Liver (tissue), 9 donors: Measurements from ENCODE around the gene RBM6. TPM values are rescaled to one million over a fixed set of nuclear protein-coding genes. Genes with fewer than 3 reads are reported as not detected.

Source experiments
- DNase-seq: peaks from one replicate; pipeline ENCODE4 v3.0.0-alpha.2; 2017; ENCODE audit warnings: low spot score
- H3K27ac ChIP-seq, 2 donors: one replicate each; pipeline ENCODE4 v1.7.0; 2013; ENCODE audit warnings: inconsistent platforms in 2 of 2, low read length in 2 of 2, control low read depth in 1 of 2, low read depth in 1 of 2, mild to moderate bottlenecking in 1 of 2
- H3K27me3 ChIP-seq, 4 donors: one replicate each; pipeline versions ENCODE4 v1.6.1 to v1.7.0; 2013; ENCODE audit warnings: low read length in 3 of 4, inconsistent platforms in 1 of 4, mild to moderate bottlenecking in 1 of 4, moderate library complexity in 1 of 4; ENCODE audit not compliant: control insufficient read depth in 4 of 4, insufficient read depth in 4 of 4
- H3K36me3 ChIP-seq, 4 donors: one replicate each; pipeline versions ENCODE4 v1.6.1 to v1.7.0; 2013; ENCODE audit warnings: low read length in 3 of 4, mild to moderate bottlenecking in 3 of 4, low read depth in 1 of 4, moderate library complexity in 1 of 4; ENCODE audit not compliant: control insufficient read depth in 4 of 4, insufficient read depth in 3 of 4
- H3K4me1 ChIP-seq, 4 donors: one replicate each; pipeline versions ENCODE4 v1.6.1 to v1.7.0; 2013; ENCODE audit warnings: low read length in 3 of 4, mild to moderate bottlenecking in 3 of 4, moderate library complexity in 1 of 4; ENCODE audit not compliant: control insufficient read depth in 4 of 4, insufficient read depth in 4 of 4
- H3K4me3 ChIP-seq, 3 donors: one replicate each; pipeline versions ENCODE4 v1.6.1 to v1.7.0; 2013; ENCODE audit warnings: low read length in 3 of 3, control low read depth in 1 of 3, low read depth in 1 of 3, mild to moderate bottlenecking in 1 of 3
- H3K9ac ChIP-seq, 2 donors: one replicate each; pipeline ENCODE4 v1.7.0; 2013; ENCODE audit warnings: low read length in 2 of 2, mild to moderate bottlenecking in 2 of 2, moderate library complexity in 2 of 2, control low read depth in 1 of 2, low read depth in 1 of 2
- H3K9me3 ChIP-seq, 4 donors: one replicate each; pipeline versions ENCODE4 v1.6.1 to v1.7.0; 2013; ENCODE audit warnings: low read length in 3 of 4; ENCODE audit not compliant: control insufficient read depth in 4 of 4
- ATF3 ChIP-seq: IDR thresholded peaks from 2 replicates; pipeline ENCODE4 v1.6.1; 2016; ENCODE audit warnings: antibody characterized with exemption
- EGR1 ChIP-seq, 2 donors: IDR thresholded peaks; 2 replicates each; pipeline ENCODE4 v1.6.1; 2016 to 2018; ENCODE audit warnings: antibody characterized with exemption in 2 of 2, low read depth in 2 of 2
- FOXA1 ChIP-seq: IDR thresholded peaks from 2 replicates; pipeline ENCODE4 v1.6.1; 2016; ENCODE audit warnings: antibody characterized with exemption
- FOXA2 ChIP-seq: IDR thresholded peaks from 2 replicates; pipeline ENCODE4 v1.6.1; 2016; ENCODE audit warnings: antibody characterized with exemption
- GABPA ChIP-seq, 2 donors: IDR thresholded peaks in 1 of 2; conservative IDR thresholded peaks in 1 of 2; 2 replicates each; pipeline ENCODE4 v1.6.1; 2016; ENCODE audit warnings: antibody characterized with exemption in 2 of 2, mild to moderate bottlenecking in 1 of 2, moderate library complexity in 1 of 2
- HNF4A ChIP-seq, 2 donors: conservative IDR thresholded peaks; 2 replicates each; pipeline ENCODE4 v1.6.1; 2016; ENCODE audit warnings: antibody characterized with exemption in 2 of 2, mild to moderate bottlenecking in 2 of 2
- HNF4G ChIP-seq: IDR thresholded peaks from 2 replicates; pipeline ENCODE4 v1.6.1; 2016; ENCODE audit warnings: antibody characterized with exemption
- JUND ChIP-seq, 2 donors: IDR thresholded peaks; 2 replicates each; pipeline ENCODE4 v1.6.1; 2016; ENCODE audit warnings: antibody characterized with exemption in 2 of 2
- NR2F2 ChIP-seq: IDR thresholded peaks from 2 replicates; pipeline ENCODE4 v1.6.1; 2016; ENCODE audit warnings: antibody characterized with exemption
- RAD21 ChIP-seq, 2 donors: IDR thresholded peaks; 2 replicates each; pipeline ENCODE4 v1.6.1; 2016; ENCODE audit warnings: antibody characterized with exemption in 2 of 2, mild to moderate bottlenecking in 2 of 2
- RXRA ChIP-seq, 2 donors: IDR thresholded peaks; 2 replicates each; pipeline ENCODE4 v1.6.1; 2017 to 2018; ENCODE audit warnings: antibody characterized with exemption in 2 of 2, mild to moderate bottlenecking in 1 of 2
- TAF1 ChIP-seq: conservative IDR thresholded peaks from 2 replicates; pipeline ENCODE4 v1.6.1; 2016; ENCODE audit warnings: antibody characterized with exemption, mild to moderate bottlenecking
- YY1 ChIP-seq: IDR thresholded peaks from 2 replicates; pipeline ENCODE4 v1.6.1; 2016; ENCODE audit warnings: antibody characterized with exemption, mild to moderate bottlenecking
- ZBTB33 ChIP-seq: IDR thresholded peaks from 2 replicates; pipeline ENCODE4 v1.6.1; 2016; ENCODE audit warnings: antibody characterized with exemption
- WGBS: extraction: QIAGEN DNeasy Blood & Tissue Kit; methylation state at CpG from one replicate; pipeline ENCODE4 v1.1.7; 2013; 5-methylcytosine and 5-hydroxymethylcytosine counted together
- polyA plus RNA-seq, 2 donors: library from polyadenylated mRNA; stranded (reverse) in 1 of 2; unstranded in 1 of 2; fragments of 200-250 nt in 1 of 2; fragments of >200 nt in 1 of 2; fragmentation: Nextera tagmentation in 1 of 2; extraction: Ambion mirVana in 1 of 2; gene quantifications; one replicate each; pipeline versions ENCODE4 v1.2.1 to v1.2.3, GENCODE V29; 2013 to 2015
- total RNA-seq, 2 donors: library from RNA; depleted of rRNA; stranded (reverse); fragments of >200 nt; gene quantifications; one replicate each; pipeline ENCODE4 v1.2.3, GENCODE V29; 2014
- TF ChIP-seq, protein P1 (sequence below): fragments of 150-350 bp; IDR thresholded peaks from 2 replicates; pipeline ENCODE4 v1.5.1; 2017; ENCODE audit warnings: improper control_type of control experiment, low read depth, low read length; ENCODE audit not compliant: missing input control
- TF ChIP-seq, protein P2 (sequence below): IDR thresholded peaks from 2 replicates; pipeline ENCODE4 v1.6.1; 2016; ENCODE audit warnings: antibody characterized with exemption, mild to moderate bottlenecking
- donor health status: healthy.
- donor health status: healthy.
- donor health status: healthy.
- donor health status: healthy.
- donor health status: healthy.

RBM6 gene
- total and polyA plus RNA-seq, 4 donors: 10.9 to 59.2 (median 37.5) TPM

DNA sequence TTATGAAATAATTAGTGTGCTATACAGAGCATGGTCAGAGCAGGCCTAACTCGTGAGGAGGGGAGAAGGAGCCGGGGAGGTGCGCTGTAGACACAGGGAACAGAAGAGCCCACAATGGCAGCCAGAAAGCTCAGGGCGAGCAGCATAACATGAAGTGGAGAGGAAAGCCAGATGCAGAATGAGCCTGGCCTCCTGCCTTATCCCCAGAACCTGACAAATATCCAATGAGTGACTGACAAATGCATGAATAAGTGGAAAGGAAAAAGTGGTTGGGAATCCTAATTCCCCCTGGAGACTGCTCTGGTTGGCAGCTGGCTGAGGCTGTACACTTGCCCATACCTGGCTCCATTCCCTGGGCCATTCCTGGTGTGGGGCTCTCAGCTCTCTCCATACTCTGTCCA lies 27.1 kb upstream of the RBM6 start (continued):
- no peak for TF ChIP-seq ZBTB33
- TF ChIP-seq, protein P1, sequence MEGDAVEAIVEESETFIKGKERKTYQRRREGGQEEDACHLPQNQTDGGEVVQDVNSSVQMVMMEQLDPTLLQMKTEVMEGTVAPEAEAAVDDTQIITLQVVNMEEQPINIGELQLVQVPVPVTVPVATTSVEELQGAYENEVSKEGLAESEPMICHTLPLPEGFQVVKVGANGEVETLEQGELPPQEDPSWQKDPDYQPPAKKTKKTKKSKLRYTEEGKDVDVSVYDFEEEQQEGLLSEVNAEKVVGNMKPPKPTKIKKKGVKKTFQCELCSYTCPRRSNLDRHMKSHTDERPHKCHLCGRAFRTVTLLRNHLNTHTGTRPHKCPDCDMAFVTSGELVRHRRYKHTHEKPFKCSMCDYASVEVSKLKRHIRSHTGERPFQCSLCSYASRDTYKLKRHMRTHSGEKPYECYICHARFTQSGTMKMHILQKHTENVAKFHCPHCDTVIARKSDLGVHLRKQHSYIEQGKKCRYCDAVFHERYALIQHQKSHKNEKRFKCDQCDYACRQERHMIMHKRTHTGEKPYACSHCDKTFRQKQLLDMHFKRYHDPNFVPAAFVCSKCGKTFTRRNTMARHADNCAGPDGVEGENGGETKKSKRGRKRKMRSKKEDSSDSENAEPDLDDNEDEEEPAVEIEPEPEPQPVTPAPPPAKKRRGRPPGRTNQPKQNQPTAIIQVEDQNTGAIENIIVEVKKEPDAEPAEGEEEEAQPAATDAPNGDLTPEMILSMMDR: no peak
- TF ChIP-seq JUND (IDR thresholded peaks at IDR 0.05): no peak

DNA sequence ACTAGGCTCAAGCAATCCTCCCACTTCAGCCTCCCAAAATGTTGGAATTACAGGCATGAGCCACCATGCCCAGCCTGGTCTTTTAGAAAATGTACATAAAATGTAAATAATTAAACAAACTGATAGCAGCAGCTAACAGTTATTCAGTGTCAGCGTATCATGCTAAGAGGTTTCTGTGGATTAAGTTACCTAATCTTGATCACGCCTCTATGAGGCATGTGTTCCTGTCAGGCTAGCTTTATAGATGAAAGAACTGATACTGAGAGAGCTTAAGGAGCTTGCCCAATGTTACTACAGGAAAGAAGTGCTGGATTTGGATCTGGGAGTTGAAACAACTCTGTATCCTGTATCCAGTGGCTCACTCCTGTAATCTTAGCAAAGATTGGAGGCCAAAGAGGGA lies 25.0 kb upstream of the RBM6 start:
- no peaks in the 10 kb centered on the region for H3K9me3 ChIP-seq
- H3K4me1 ChIP-seq: no peaks in the 10 kb centered on the region
- no peak for DNase-seq
- H3K9ac ChIP-seq: no peak overlapping the region
- H3K36me3 ChIP-seq: peaks cover 2 to 33% (median 6%) of the 10 kb centered on the region in 4 donors
- H3K27ac ChIP-seq: no peak overlapping the region
- H3K27me3 ChIP-seq: no peaks in the 10 kb centered on the region
- 88% methylated on average over 2 of the region's 2 CpGs for WGBS
- no peak for TF ChIP-seq RXRA (IDR thresholded peaks at IDR 0.05)
- no peak for TF ChIP-seq FOXA2
- TF ChIP-seq EGR1 (IDR thresholded peaks at IDR 0.05; ENCODE audit: low read depth in 2 of 2): no peak
- TF ChIP-seq ZBTB33: no peak
- no peak overlapping the region for H3K4me3 ChIP-seq

DNA sequence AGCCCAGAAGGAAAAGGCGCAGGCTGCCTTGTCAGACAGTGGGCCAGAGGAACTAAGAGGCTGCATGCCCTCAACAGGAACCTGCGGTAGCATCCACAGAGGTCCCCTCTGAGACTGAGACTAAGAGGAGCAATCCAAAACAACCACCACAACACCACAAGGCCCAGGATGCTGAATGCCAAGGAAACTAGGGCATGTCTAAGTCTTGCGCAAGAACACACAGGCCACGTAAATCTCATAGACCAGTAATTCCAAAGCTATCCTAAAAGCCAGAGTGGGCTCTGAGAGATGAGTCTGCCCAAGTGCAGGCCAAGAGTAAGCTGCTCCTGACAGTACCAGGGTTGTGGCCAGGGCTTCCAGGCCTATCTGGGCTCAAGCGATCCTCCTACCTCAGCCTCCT lies 23.3 kb upstream of the RBM6 start:
- Histone ChIP-seq H3K27me3 (no peaks in the 10 kb centered on the region), H3K9ac (no peak overlapping the region), H3K27ac (no peak overlapping the region), H3K4me3 (no peak overlapping the region), H3K36me3 (peaks cover 0 to 16% (median 4%) of the 10 kb centered on the region in 4 donors), H3K4me1 (no peaks in the 10 kb centered on the region), H3K9me3 (no peaks in the 10 kb centered on the region)
- no peak for DNase-seq
- WGBS: 89% methylated on average over 5 of the region's 5 CpGs
- TF ChIP-seq HNF4A (conservative IDR thresholded peaks at IDR 0.05) (no peak), GABPA (IDR thresholded peaks at IDR 0.05 in 1 of 2, conservative IDR thresholded peaks at IDR 0.05 in 1 of 2) (no peak), ZBTB33 (no peak), NR2F2 (no peak), RAD21 (IDR thresholded peaks at IDR 0.05) (no peak), ATF3 (no peak), TAF1 (no peak), FOXA2 (no peak), YY1 (no peak), EGR1 (IDR thresholded peaks at IDR 0.05; ENCODE audit: low read depth in 2 of 2) (no peak), HNF4G (no peak), JUND (IDR thresholded peaks at IDR 0.05) (no peak), FOXA1 (no peak)
- TF ChIP-seq, protein P1: no peak
- TF ChIP-seq, protein P2, sequence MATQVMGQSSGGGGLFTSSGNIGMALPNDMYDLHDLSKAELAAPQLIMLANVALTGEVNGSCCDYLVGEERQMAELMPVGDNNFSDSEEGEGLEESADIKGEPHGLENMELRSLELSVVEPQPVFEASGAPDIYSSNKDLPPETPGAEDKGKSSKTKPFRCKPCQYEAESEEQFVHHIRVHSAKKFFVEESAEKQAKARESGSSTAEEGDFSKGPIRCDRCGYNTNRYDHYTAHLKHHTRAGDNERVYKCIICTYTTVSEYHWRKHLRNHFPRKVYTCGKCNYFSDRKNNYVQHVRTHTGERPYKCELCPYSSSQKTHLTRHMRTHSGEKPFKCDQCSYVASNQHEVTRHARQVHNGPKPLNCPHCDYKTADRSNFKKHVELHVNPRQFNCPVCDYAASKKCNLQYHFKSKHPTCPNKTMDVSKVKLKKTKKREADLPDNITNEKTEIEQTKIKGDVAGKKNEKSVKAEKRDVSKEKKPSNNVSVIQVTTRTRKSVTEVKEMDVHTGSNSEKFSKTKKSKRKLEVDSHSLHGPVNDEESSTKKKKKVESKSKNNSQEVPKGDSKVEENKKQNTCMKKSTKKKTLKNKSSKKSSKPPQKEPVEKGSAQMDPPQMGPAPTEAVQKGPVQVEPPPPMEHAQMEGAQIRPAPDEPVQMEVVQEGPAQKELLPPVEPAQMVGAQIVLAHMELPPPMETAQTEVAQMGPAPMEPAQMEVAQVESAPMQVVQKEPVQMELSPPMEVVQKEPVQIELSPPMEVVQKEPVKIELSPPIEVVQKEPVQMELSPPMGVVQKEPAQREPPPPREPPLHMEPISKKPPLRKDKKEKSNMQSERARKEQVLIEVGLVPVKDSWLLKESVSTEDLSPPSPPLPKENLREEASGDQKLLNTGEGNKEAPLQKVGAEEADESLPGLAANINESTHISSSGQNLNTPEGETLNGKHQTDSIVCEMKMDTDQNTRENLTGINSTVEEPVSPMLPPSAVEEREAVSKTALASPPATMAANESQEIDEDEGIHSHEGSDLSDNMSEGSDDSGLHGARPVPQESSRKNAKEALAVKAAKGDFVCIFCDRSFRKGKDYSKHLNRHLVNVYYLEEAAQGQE: no peak
